Measurements from ENCODE around the gene LY86. TPM values are rescaled to one million over a fixed set of nuclear protein-coding genes. Genes with fewer than 3 reads are reported as not detected.

Gene LY86
- total RNA-seq, 1 donor from 2014 or later, result not detected

- no peak for DNase-seq (ENCODE audit: low read depth)
- no peak for TF ChIP-seq CTCF (conservative IDR thresholded peaks at IDR 0.05; ENCODE audit: low read depth, low read length)
- H3K4me3 ChIP-seq (ENCODE audit: low read depth, low read length), result no peak overlapping the region
Observed at GRCh38 chr6:6588924-6589709, 597 bp downstream of the LY86 start.

GRCh38 chr6:6590530-6590929 lies 2.0 kb downstream of the LY86 start:
- TF ChIP-seq CTCF (conservative IDR thresholded peaks at IDR 0.05; ENCODE audit: low read depth, low read length), result no peak
- DNase-seq (ENCODE audit: low read depth), result no peak
- H3K4me3 ChIP-seq (ENCODE audit: low read depth, low read length), result no peak overlapping the region

DNA sequence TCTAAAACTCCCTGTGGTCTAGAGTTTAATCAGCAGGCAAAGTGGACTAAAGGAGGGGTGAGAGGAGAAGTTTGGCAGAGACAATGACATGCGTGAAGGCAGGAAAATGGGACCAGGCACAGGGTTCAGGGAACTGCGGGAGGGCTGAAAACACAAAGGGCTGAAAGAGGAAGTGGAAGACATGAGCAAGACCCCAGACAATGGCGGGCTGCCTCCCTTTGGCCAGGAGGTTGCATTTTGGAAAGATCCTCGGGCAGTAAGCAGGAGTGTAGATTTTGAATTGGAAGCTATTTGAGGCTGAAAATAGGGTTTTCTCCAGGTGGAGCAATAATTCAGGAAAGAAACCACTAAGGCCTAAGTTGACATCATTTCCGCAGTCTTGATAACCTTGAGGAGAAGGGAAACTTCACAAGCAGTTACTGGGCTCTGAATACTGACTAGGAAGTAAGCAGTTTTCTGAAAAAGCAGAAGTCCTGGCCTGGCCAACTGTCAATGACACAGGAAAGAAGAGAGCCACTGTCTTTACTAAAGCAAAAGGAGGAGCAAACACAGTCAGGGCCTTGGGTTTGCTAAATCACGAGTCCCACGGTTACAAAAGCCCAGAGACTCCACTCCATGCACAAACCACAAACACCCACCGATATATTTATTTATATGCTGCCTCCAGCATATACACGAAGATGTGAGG lies 3.4 kb downstream of the LY86 start:
- no peak overlapping the region for H3K4me3 ChIP-seq (ENCODE audit: low read depth, low read length)
- no peak for DNase-seq (ENCODE audit: low read depth)
- TF ChIP-seq CTCF (conservative IDR thresholded peaks at IDR 0.05; ENCODE audit: low read depth, low read length), result no peak

DNA sequence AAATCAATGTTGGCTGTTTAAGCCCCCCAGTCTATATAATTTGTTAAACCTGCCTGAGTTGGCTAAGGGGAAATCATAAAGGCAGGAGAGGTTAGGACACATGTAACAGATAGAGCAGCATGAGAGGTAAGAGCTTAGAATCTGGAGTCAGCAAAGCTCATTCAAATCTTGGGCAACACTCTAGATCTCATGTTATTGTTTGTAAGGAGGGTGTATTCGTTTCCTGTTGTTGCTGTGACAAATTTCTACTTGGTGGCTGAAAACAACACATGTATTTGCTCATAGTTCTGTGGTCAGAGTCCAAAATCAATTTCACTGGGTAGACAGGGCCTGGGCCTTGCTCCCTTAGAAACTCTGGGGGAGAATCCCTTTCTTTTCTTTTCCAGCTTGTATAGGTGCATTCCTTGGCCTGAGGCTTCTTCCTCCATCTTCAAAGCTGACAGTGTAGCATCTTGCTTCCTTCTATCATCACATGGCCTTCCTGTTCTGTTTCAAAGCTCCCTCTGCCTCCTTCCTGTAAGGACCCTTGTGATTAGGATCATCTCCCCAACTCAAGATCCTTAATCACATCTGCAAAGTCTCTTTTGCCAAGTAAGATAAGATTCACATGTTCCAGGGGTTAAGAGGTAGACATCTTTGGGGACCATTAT lies 4.4 kb downstream of the LY86 start:
- no peak for TF ChIP-seq CTCF (conservative IDR thresholded peaks at IDR 0.05; ENCODE audit: low read depth, low read length)
- DNase-seq (ENCODE audit: low read depth), result no peak
- no peak overlapping the region for H3K4me3 ChIP-seq (ENCODE audit: low read depth, low read length)

- TF ChIP-seq CTCF (conservative IDR thresholded peaks at IDR 0.05; ENCODE audit: low read depth, low read length), result no peak
- no peak for DNase-seq (ENCODE audit: low read depth)
- no peak overlapping the region for H3K4me3 ChIP-seq (ENCODE audit: low read depth, low read length)
Observed at GRCh38 chr6:6593867-6594468, 5.4 kb downstream of the LY86 start.

GRCh38 chr6:6595025-6595424 lies 6.5 kb downstream of the LY86 start:
- DNase-seq (ENCODE audit: low read depth), result no peak
- no peak overlapping the region for H3K4me3 ChIP-seq (ENCODE audit: low read depth, low read length)
- no peak for TF ChIP-seq CTCF (conservative IDR thresholded peaks at IDR 0.05; ENCODE audit: low read depth, low read length)

Data from epithelial cell of proximal tubule (primary cell).